Adrenal gland (tissue), 5 donors: Measurements from ENCODE around the gene CALD1.

Source experiments
- POLR2A ChIP-seq, 2 donors: fragments of 450-650 bp; IDR thresholded peaks; one replicate each; pipeline ENCODE4 v1.6.1; 2017; ENCODE audit warnings: antibody characterized with exemption in 2 of 2, mild to moderate bottlenecking in 2 of 2, moderate library complexity in 1 of 2
- TF ChIP-seq, protein P1 (sequence below), 6 experiments: fragments of 450-650 bp in 4 of 6; fragments of 200-600 bp in 2 of 6; sonication (generic) in 1 of 6; IDR thresholded peaks; 1 replicate in 5 of 6; 2 replicates in 1 of 6; pipeline versions ENCODE4 v1.5.1 to v1.8.0; 2016 to 2021; ENCODE audit warnings: antibody characterized with exemption in 6 of 6, mild to moderate bottlenecking in 2 of 6, moderate library complexity in 1 of 6
- donor health status: DM: no; HTN: no; CAD: no.

GRCh38 chr7:134842062-134842461 is 62.6 kb downstream of the CALD1 start:
- TF ChIP-seq, protein P1, sequence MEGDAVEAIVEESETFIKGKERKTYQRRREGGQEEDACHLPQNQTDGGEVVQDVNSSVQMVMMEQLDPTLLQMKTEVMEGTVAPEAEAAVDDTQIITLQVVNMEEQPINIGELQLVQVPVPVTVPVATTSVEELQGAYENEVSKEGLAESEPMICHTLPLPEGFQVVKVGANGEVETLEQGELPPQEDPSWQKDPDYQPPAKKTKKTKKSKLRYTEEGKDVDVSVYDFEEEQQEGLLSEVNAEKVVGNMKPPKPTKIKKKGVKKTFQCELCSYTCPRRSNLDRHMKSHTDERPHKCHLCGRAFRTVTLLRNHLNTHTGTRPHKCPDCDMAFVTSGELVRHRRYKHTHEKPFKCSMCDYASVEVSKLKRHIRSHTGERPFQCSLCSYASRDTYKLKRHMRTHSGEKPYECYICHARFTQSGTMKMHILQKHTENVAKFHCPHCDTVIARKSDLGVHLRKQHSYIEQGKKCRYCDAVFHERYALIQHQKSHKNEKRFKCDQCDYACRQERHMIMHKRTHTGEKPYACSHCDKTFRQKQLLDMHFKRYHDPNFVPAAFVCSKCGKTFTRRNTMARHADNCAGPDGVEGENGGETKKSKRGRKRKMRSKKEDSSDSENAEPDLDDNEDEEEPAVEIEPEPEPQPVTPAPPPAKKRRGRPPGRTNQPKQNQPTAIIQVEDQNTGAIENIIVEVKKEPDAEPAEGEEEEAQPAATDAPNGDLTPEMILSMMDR (IDR thresholded peaks at IDR 0.05), result no peak
- TF ChIP-seq POLR2A (IDR thresholded peaks at IDR 0.05), result no peak
